Left ventricle myocardium inferior (tissue), 1 donor: ENCODE data around the gene UGT1A9. TPM values are rescaled to one million over a fixed set of nuclear protein-coding genes. Genes with fewer than 3 reads are reported as not detected.

Experiments used
- DNase-seq: peaks from one replicate; pipeline ENCODE4 v3.0.0-alpha.2; 2020
- H3K27ac ChIP-seq: fragments of 200-600 bp; replicated peaks from 2 replicates; pipeline ENCODE4 v1.8.0; 2021
- H3K27me3 ChIP-seq: fragments of 200-600 bp; 2 replicates; pipeline ENCODE4 v1.8.0; 2021; ENCODE audit warnings: low read depth
- H3K36me3 ChIP-seq: fragments of 200-600 bp; 2 replicates; pipeline ENCODE4 v1.8.0; 2021
- H3K4me1 ChIP-seq: fragments of 200-600 bp; 2 replicates; pipeline ENCODE4 v1.8.0; 2021
- H3K4me3 ChIP-seq: fragments of 200-600 bp; 2 replicates; pipeline ENCODE4 v1.8.0; 2021; ENCODE audit warnings: mild to moderate bottlenecking, moderate library complexity
- H3K9me3 ChIP-seq: fragments of 200-600 bp; replicated peaks from 2 replicates; pipeline ENCODE4 v1.8.0; 2021
- intact Hi-C: fragments of 100-400 bp; cut with micrococcal nuclease; formaldehyde crosslinking; loops from one replicate; pipeline ENCODE4 v1.11.0; 2022
- total RNA-seq: library from RNA; stranded (reverse); fragmentation: NEBNext Ultra II Directional; extraction: Animal tissue kit (Norgen Biotek cat#: 25700); gene quantifications from one replicate; pipeline ENCODE4 v1.2.1, GENCODE V29; 2021
- TF ChIP-seq, protein P1 (sequence below): fragments of 200-600 bp; IDR thresholded peaks from 2 replicates; pipeline ENCODE4 v1.8.0; 2021; ENCODE audit warnings: antibody characterized with exemption, mild to moderate bottlenecking, borderline replicate concordance
- donor health status: DM: no; HTN: yes; CAD: no; lungs with severe emphysema.

Gene UGT1A9
- total RNA-seq, 1 donor from 2014 or later = not detected

DNA sequence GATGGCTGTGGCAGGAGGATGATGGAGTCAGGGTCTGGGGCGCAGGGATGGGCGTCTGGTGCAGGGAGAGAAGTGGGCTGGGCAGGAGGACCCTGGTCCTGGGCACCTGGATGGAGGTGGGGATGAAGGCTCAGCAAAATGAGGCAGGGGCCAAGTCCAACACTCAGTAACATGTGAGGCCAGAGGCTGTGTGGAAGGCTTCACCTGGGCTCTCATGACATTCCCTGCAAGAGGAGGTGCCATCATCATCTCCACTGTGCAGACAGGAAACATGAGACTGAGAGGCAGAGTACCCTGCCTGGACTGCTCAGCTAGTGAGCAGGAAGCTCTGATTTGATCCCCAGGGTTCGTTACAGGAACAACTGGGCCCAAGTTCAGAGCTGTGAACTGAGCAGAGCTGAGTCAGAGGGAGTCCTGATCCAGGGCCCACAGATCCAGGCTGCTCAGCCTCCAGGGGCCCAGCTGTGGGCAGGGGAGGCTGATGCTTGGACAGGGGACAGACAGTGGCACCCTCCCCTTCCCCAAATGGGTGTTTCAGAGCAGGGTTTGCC, 145.7 kb downstream of the UGT1A9 start:
- intact Hi-C loops = no loop called here
- Histone ChIP-seq H3K9me3 (peaks cover 11% of the 10 kb centered on the region), H3K27me3 (peaks cover 24% of the 10 kb centered on the region), H3K4me1 (no peaks in the 10 kb centered on the region), H3K36me3 (no peaks in the 10 kb centered on the region), H3K4me3 (no peak overlapping the region), H3K27ac (no peak overlapping the region)
- TF ChIP-seq, protein P1, sequence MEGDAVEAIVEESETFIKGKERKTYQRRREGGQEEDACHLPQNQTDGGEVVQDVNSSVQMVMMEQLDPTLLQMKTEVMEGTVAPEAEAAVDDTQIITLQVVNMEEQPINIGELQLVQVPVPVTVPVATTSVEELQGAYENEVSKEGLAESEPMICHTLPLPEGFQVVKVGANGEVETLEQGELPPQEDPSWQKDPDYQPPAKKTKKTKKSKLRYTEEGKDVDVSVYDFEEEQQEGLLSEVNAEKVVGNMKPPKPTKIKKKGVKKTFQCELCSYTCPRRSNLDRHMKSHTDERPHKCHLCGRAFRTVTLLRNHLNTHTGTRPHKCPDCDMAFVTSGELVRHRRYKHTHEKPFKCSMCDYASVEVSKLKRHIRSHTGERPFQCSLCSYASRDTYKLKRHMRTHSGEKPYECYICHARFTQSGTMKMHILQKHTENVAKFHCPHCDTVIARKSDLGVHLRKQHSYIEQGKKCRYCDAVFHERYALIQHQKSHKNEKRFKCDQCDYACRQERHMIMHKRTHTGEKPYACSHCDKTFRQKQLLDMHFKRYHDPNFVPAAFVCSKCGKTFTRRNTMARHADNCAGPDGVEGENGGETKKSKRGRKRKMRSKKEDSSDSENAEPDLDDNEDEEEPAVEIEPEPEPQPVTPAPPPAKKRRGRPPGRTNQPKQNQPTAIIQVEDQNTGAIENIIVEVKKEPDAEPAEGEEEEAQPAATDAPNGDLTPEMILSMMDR = no peak
- DNase-seq = no peak

- intact Hi-C loops = no loop called here
- Histone ChIP-seq H3K27ac (no peak overlapping the region), H3K27me3 (peaks cover 30% of the 10 kb centered on the region), H3K36me3 (no peaks in the 10 kb centered on the region), H3K4me3 (no peak overlapping the region), H3K9me3 (peaks cover 11% of the 10 kb centered on the region), H3K4me1 (no peaks in the 10 kb centered on the region)
- TF ChIP-seq, protein P1 = no peak
- DNase-seq = no peak
These were observed 146.4 kb downstream of the UGT1A9 start for GRCh38 chr2:233817995-233818638.

- peaks cover 30% of the 10 kb centered on the region for H3K27me3 ChIP-seq
- H3K9me3 ChIP-seq = peaks cover 11% of the 10 kb centered on the region
- TF ChIP-seq, protein P1 = no peak
- no peaks in the 10 kb centered on the region for H3K36me3 ChIP-seq
- DNase-seq = no peak
- no peak overlapping the region for H3K4me3 ChIP-seq
- no peaks in the 10 kb centered on the region for H3K4me1 ChIP-seq
- intact Hi-C loops = no loop called here
- no peak overlapping the region for H3K27ac ChIP-seq
These were observed 147.2 kb downstream of the UGT1A9 start for GRCh38 chr2:233818639-233819621.

GRCh38 chr2:233819884-233820773, 148.4 kb downstream of the UGT1A9 start:
- no peaks in the 10 kb centered on the region for H3K36me3 ChIP-seq
- H3K9me3 ChIP-seq = peaks cover 8% of the 10 kb centered on the region
- DNase-seq = no peak
- H3K27ac ChIP-seq = no peak overlapping the region
- peaks cover 30% of the 10 kb centered on the region for H3K27me3 ChIP-seq
- no peak overlapping the region for H3K4me3 ChIP-seq
- no peaks in the 10 kb centered on the region for H3K4me1 ChIP-seq
- TF ChIP-seq, protein P1 = no peak
- intact Hi-C loops = no loop called here

DNA sequence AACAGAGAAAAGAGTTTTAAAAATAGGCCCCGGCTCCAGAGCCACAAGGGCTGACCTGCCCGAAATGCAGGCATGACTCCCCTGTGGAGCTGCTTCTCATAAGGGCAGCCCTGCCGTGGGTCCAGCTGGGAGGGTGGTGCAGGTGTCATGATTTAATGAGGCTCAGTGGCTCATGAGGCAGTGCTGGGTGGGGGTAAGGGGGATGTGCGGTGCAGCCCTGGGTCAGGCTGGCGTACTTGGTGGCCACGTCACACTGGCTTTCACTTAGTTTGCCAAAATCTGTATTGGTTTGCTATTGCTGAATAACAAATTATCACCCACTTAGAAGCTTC, 149.0 kb downstream of the UGT1A9 start:
- no peak for DNase-seq
- Histone ChIP-seq H3K36me3 (no peaks in the 10 kb centered on the region), H3K4me1 (no peaks in the 10 kb centered on the region), H3K9me3 (peaks cover 8% of the 10 kb centered on the region), H3K27ac (no peak overlapping the region), H3K4me3 (no peak overlapping the region), H3K27me3 (peaks cover 30% of the 10 kb centered on the region)
- TF ChIP-seq, protein P1 = no peak
- intact Hi-C loops = no loop called here
